Activated CD8-positive, alpha-beta memory T cell treated with anti-CD3 and anti-CD28 coated beads for 36 hours (primary cell): Measurements from ENCODE around the gene DCUN1D2. TPM values are rescaled to one million over a fixed set of nuclear protein-coding genes. Genes with fewer than 3 reads are reported as not detected.

Experiments used
- total RNA-seq, 2 experiments: library from RNA; stranded (reverse); gene quantifications; one replicate each; pipeline ENCODE4 v1.2.3, GENCODE V29; 2021

DCUN1D2 gene
- total RNA-seq, 2 experiments from 2014 or later = 13.5 to 17.3 TPM

Other genes with a start within 250 kb of the DCUN1D2 start
- 10 to 100 TPM; 83.4 to 85.1 TPM for gene LAMP1, start 193.5 kb downstream of the DCUN1D2 start, total RNA-seq
- gene GRTP1, start 126.6 kb downstream of the DCUN1D2 start, total RNA-seq = not detected
- gene ADPRHL1, start 37.2 kb downstream of the DCUN1D2 start, total RNA-seq = under 1 TPM; 0.57 to 0.65 TPM
- gene TFDP1, start 94.0 kb upstream of the DCUN1D2 start, total RNA-seq = 100 to 1,000 TPM; 200 to 206 TPM
- not detected for gene ATP4B, start 167.5 kb upstream of the DCUN1D2 start, total RNA-seq
- under 1 TPM in 1 of 2 experiments, not detected in 1; 0.19 TPM for gene GRK1, start 176.5 kb upstream of the DCUN1D2 start, total RNA-seq